ENCODE measurements around the gene CPNE2. TPM values are rescaled to one million over a fixed set of nuclear protein-coding genes. Genes with fewer than 3 reads are reported as not detected.
A peak's percentile ranks its signal among the peaks of the same experiment; 100 is the strongest.
"Not testable (repeated sequence)": the region's sequence is repeated elsewhere in the genome, so short reads cannot be mapped to it uniquely, and the experiment has no call there.

The CPNE2 gene
- total RNA-seq, 1 experiment from 2014 or later: 5.1 TPM

DNA sequence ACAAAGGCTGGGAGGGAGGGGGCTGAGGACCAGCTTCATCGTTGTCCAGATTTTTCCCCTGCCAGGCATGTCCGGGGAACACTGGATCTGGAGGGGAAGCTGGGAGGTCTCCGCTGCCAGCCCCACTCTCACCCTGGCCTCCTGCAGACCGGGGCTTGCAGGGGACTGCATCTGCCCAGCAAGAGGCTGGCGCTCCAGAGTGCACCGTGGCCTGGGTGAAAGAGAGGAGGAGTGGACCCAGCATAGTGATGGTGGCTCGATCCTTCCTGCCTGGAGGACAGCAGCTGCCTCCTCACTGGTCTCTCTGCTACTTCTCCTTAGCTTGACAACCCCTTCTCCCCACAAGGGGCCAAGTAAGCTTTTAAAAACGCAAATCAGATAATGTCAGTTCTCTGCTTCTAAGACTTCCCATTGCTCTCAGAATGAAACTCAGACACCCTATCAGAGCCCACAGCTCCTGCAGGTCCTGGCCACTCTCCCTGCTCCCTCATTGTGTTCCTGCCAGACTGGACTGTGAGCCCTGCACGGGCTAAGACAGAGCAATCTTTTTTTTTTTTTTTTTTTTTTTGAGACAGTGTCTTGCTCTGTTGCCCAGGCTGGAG, 15.0 kb downstream of the CPNE2 start:
- Histone ChIP-seq H3K79me2 (ENCODE audit: low read length) (no peaks in the 10 kb centered on the region), H3K9ac (ENCODE audit: low read length) (no peak overlapping the region), H3K4me1 (ENCODE audit: low read length) (peaks cover 7% of the 10 kb centered on the region), H3K27me3 (ENCODE audit: low read length) (no peaks in the 10 kb centered on the region), H2AFZ (ENCODE audit: low read length) (no peak overlapping the region), H3K27ac (ENCODE audit: low read length) (no peak overlapping the region), H4K20me1 (ENCODE audit: insufficient read depth, low read depth, low read length) (no peaks in the 10 kb centered on the region), H3K9me3 (ENCODE audit: low read length) (no peaks in the 10 kb centered on the region), H3K36me3 (ENCODE audit: insufficient read depth, low read length) (no peaks in the 10 kb centered on the region), H3K4me2 (ENCODE audit: low read depth, low read length, poor library complexity, severe bottlenecking) (no peak overlapping the region), H3K4me3 (ENCODE audit: low read length) (no peak overlapping the region), H3K9me2 (replicated peaks; ENCODE audit: insufficient read depth, low read length) (no peaks in the 10 kb centered on the region)
- peak; percentile 55 for DNase-seq

DNA sequence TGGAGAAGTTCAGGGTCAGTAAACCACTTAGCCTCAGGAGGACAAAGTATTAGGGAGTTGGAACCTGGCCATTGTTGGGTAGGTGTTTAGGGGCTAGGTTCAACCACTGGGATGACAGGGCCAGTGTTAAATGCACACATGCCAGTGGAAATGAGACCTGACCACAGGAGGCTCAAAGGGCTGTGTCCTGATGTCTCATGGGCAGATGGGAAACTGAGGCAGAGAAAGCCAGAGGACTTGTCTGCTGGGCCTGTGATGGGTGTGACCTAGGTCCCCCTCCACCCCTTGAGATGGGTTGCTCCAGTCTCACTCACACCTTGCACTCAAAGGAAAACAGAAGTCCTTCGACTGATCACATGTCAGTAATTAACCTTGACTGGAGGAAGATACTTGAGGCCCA, 16.0 kb downstream of the CPNE2 start:
- Histone ChIP-seq H3K27me3 (ENCODE audit: low read length) (no peaks in the 10 kb centered on the region), H4K20me1 (ENCODE audit: insufficient read depth, low read depth, low read length) (no peaks in the 10 kb centered on the region), H3K9ac (ENCODE audit: low read length) (no peak overlapping the region), H3K4me3 (ENCODE audit: low read length) (no peak overlapping the region), H3K9me2 (replicated peaks; ENCODE audit: insufficient read depth, low read length) (no peaks in the 10 kb centered on the region), H3K27ac (ENCODE audit: low read length) (no peak overlapping the region), H2AFZ (ENCODE audit: low read length) (no peak overlapping the region), H3K4me2 (ENCODE audit: low read depth, low read length, poor library complexity, severe bottlenecking) (no peak overlapping the region), H3K9me3 (ENCODE audit: low read length) (no peaks in the 10 kb centered on the region), H3K36me3 (ENCODE audit: insufficient read depth, low read length) (no peaks in the 10 kb centered on the region), H3K4me1 (ENCODE audit: low read length) (peaks cover 7% of the 10 kb centered on the region), H3K79me2 (ENCODE audit: low read length) (no peaks in the 10 kb centered on the region)
- no peak for DNase-seq

GRCh38 chr16:57109259-57110105, 17.1 kb downstream of the CPNE2 start:
- not testable (repeated sequence) for H3K9ac ChIP-seq (ENCODE audit: low read length); H3K36me3 ChIP-seq (ENCODE audit: insufficient read depth, low read length); H2AFZ ChIP-seq (ENCODE audit: low read length); H3K27me3 ChIP-seq (ENCODE audit: low read length); H3K79me2 ChIP-seq (ENCODE audit: low read length); H3K9me3 ChIP-seq (ENCODE audit: low read length); H4K20me1 ChIP-seq (ENCODE audit: insufficient read depth, low read depth, low read length); H3K4me2 ChIP-seq (ENCODE audit: low read depth, low read length, poor library complexity, severe bottlenecking); H3K4me3 ChIP-seq (ENCODE audit: low read length); DNase-seq; H3K9me2 ChIP-seq (replicated peaks; ENCODE audit: insufficient read depth, low read length); H3K27ac ChIP-seq (ENCODE audit: low read length)
- H3K4me1 ChIP-seq (ENCODE audit: low read length): peaks cover 13% of the 10 kb centered on the region

- Histone ChIP-seq H3K9me3 (ENCODE audit: low read length) (no peaks in the 10 kb centered on the region), H3K9ac (ENCODE audit: low read length) (no peak overlapping the region), H2AFZ (ENCODE audit: low read length) (no peak overlapping the region)
These were observed 18.6 kb downstream of the CPNE2 start for GRCh38 chr16:57110937-57111336.

DNA sequence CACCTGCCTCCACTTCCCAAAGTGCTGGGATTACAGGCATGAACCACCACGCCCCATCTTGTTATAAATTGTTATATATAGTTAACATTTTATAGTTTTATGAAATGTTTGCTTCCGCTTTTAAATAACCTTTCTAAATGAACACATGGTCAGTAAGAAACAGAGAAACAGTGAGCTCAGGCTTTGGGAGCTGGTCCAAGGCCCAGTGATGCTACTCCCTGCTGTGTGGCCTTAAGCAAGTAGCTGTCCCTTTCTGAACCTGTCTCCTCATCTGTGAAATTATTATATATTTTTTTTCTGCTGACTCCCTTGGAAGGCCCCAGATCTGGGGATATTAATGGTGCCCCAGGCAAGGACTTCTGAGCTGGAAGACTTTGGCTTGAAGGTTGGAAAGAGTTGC, 19.0 kb downstream of the CPNE2 start:
- H3K9me2 ChIP-seq (replicated peaks; ENCODE audit: insufficient read depth, low read length): no peaks in the 10 kb centered on the region
- H3K9me3 ChIP-seq (ENCODE audit: low read length): no peaks in the 10 kb centered on the region
- 0 out of 2 replicates have a peak, but pooled peaks cover 4% of the 10 kb centered on the region for H4K20me1 ChIP-seq (ENCODE audit: insufficient read depth, low read depth, low read length)
- H3K79me2 ChIP-seq (ENCODE audit: low read length): no peaks in the 10 kb centered on the region
- H3K4me3 ChIP-seq (ENCODE audit: low read length): no peak overlapping the region
- H3K36me3 ChIP-seq (ENCODE audit: insufficient read depth, low read length): no peaks in the 10 kb centered on the region
- no peak overlapping the region for H2AFZ ChIP-seq (ENCODE audit: low read length)
- H3K27me3 ChIP-seq (ENCODE audit: low read length): no peaks in the 10 kb centered on the region
- peaks cover 14% of the 10 kb centered on the region for H3K4me1 ChIP-seq (ENCODE audit: low read length)
- no peak overlapping the region for H3K4me2 ChIP-seq (ENCODE audit: low read depth, low read length, poor library complexity, severe bottlenecking)
- H3K9ac ChIP-seq (ENCODE audit: low read length): no peak overlapping the region
- no peak for DNase-seq
- H3K27ac ChIP-seq (ENCODE audit: low read length): no peak overlapping the region

More at GRCh38 chr16:57110937-57111336, 18.6 kb downstream of the CPNE2 start:
- no peak overlapping the region for H3K27ac ChIP-seq (ENCODE audit: low read length)
- no peaks in the 10 kb centered on the region for H3K79me2 ChIP-seq (ENCODE audit: low read length)
- peaks cover 14% of the 10 kb centered on the region for H3K4me1 ChIP-seq (ENCODE audit: low read length)
- no peaks in the 10 kb centered on the region for H3K36me3 ChIP-seq (ENCODE audit: insufficient read depth, low read length)
- 0 out of 2 replicates have a peak, but pooled peaks cover 4% of the 10 kb centered on the region for H4K20me1 ChIP-seq (ENCODE audit: insufficient read depth, low read depth, low read length)
- DNase-seq: no peak
- no peak overlapping the region for H3K4me3 ChIP-seq (ENCODE audit: low read length)
- H3K27me3 ChIP-seq (ENCODE audit: low read length): no peaks in the 10 kb centered on the region
- no peaks in the 10 kb centered on the region for H3K9me2 ChIP-seq (replicated peaks; ENCODE audit: insufficient read depth, low read length)
- no peak overlapping the region for H3K4me2 ChIP-seq (ENCODE audit: low read depth, low read length, poor library complexity, severe bottlenecking)

GRCh38 chr16:57112403-57113041, 20.1 kb downstream of the CPNE2 start:
- no peak for DNase-seq
- Histone ChIP-seq H3K4me1 (ENCODE audit: low read length) (peaks cover 8% of the 10 kb centered on the region), H3K9me2 (replicated peaks; ENCODE audit: insufficient read depth, low read length) (no peaks in the 10 kb centered on the region), H3K4me3 (ENCODE audit: low read length) (no peak overlapping the region), H2AFZ (ENCODE audit: low read length) (no peak overlapping the region), H3K79me2 (ENCODE audit: low read length) (no peaks in the 10 kb centered on the region), H3K36me3 (ENCODE audit: insufficient read depth, low read length) (no peaks in the 10 kb centered on the region), H4K20me1 (ENCODE audit: insufficient read depth, low read depth, low read length) (0 out of 2 replicates have a peak, but pooled peaks cover 4% of the 10 kb centered on the region), H3K9ac (ENCODE audit: low read length) (no peak overlapping the region), H3K27ac (ENCODE audit: low read length) (no peak overlapping the region), H3K9me3 (ENCODE audit: low read length) (no peaks in the 10 kb centered on the region), H3K27me3 (ENCODE audit: low read length) (no peaks in the 10 kb centered on the region), H3K4me2 (ENCODE audit: low read depth, low read length, poor library complexity, severe bottlenecking) (no peak overlapping the region)

GRCh38 chr16:57113042-57113453, 20.7 kb downstream of the CPNE2 start:
- Histone ChIP-seq H3K79me2 (ENCODE audit: low read length) (no peaks in the 10 kb centered on the region), H4K20me1 (ENCODE audit: insufficient read depth, low read depth, low read length) (0 out of 2 replicates have a peak, but pooled peaks cover 4% of the 10 kb centered on the region), H3K36me3 (ENCODE audit: insufficient read depth, low read length) (no peaks in the 10 kb centered on the region), H3K9me2 (replicated peaks; ENCODE audit: insufficient read depth, low read length) (no peaks in the 10 kb centered on the region), H3K4me1 (ENCODE audit: low read length) (peaks cover 7% of the 10 kb centered on the region), H3K4me3 (ENCODE audit: low read length) (no peak overlapping the region), H3K27me3 (ENCODE audit: low read length) (no peaks in the 10 kb centered on the region), H3K27ac (ENCODE audit: low read length) (no peak overlapping the region), H3K9ac (ENCODE audit: low read length) (no peak overlapping the region), H3K4me2 (ENCODE audit: low read depth, low read length, poor library complexity, severe bottlenecking) (no peak overlapping the region), H3K9me3 (ENCODE audit: low read length) (no peaks in the 10 kb centered on the region), H2AFZ (ENCODE audit: low read length) (no peak overlapping the region)
- DNase-seq: no peak

GRCh38 chr16:57113664-57114063, 21.3 kb downstream of the CPNE2 start:
- Histone ChIP-seq H3K9me2 (replicated peaks; ENCODE audit: insufficient read depth, low read length) (no peaks in the 10 kb centered on the region), H2AFZ (ENCODE audit: low read length) (no peak overlapping the region), H3K36me3 (ENCODE audit: insufficient read depth, low read length) (no peaks in the 10 kb centered on the region), H3K27ac (ENCODE audit: low read length) (no peak overlapping the region), H3K9ac (ENCODE audit: low read length) (no peak overlapping the region), H3K4me3 (ENCODE audit: low read length) (no peak overlapping the region), H3K79me2 (ENCODE audit: low read length) (no peaks in the 10 kb centered on the region), H4K20me1 (ENCODE audit: insufficient read depth, low read depth, low read length) (0 out of 2 replicates have a peak, but pooled peaks cover 4% of the 10 kb centered on the region), H3K9me3 (ENCODE audit: low read length) (no peaks in the 10 kb centered on the region), H3K27me3 (ENCODE audit: low read length) (no peaks in the 10 kb centered on the region), H3K4me2 (ENCODE audit: low read depth, low read length, poor library complexity, severe bottlenecking) (no peak overlapping the region), H3K4me1 (ENCODE audit: low read length) (peaks cover 7% of the 10 kb centered on the region)
- no peak for DNase-seq

All from Karpas-422 (cell line).